ENCODE results near the gene CHRNA3. TPM values are rescaled to one million over a fixed set of nuclear protein-coding genes. Genes with fewer than 3 reads are reported as not detected.
A peak's percentile ranks its signal among the peaks of the same experiment; 100 is the strongest.
"Not testable (repeated sequence)": the region's sequence is repeated elsewhere in the genome, so short reads cannot be mapped to it uniquely, and the experiment has no call there.

Gene CHRNA3
- total and polyA plus RNA-seq, 7 experiments from 2014 or later = not detected

DNA sequence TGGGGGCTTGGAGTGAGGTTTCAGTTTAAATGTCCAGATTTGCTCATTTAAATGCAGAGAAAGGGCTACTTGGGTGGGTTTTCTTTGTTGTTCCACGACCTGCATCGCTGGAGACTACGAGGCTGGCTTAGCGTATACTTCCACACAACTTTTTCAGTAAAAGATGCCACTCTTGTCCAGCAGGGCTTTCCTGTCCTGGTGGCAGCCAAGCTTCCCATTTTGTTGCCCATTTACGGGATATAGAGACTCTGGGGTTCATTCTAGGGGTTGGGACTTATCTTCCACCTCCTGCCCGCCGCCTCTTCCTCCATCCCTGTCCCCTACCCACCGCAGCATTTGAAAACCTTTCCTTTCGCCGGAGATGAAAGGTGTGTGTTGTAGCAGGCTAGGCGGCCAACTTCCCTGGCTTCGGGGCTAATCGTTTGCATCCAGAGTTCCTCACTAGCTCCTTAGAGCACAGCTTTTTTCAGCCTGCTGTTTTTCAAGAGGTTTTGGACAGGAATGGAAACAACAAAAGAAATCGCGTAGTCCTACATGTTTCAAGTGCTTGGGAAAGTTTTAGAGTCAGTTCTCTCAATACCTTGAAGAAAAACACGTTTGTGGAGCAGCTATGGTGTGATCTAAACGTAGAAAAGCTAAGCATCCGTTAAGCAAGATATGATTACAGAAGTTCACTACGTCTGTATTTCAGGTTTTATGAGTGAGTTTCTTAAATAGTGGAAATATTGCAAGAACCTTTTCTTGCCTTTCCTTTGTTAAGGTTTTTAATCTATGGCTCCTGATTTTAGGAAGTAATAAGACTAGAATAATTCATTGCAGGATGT, 54.6 kb downstream of the CHRNA3 start:
- H3K9me3 Mint-ChIP-seq = peaks cover 0 to 2% (median 0%) of the 10 kb centered on the region in 11 donors
- peak in 3 of 9 donors; percentile 3 to 13 (median 7) for DNase-seq
- Histone ChIP-seq H3K27ac (ENCODE audit: low read depth, low read length) (no peak overlapping the region), H3K4me3 (ENCODE audit: low read length) (peak overlapping the region; percentile 61), H3K36me3 (ENCODE audit: control insufficient read depth in 2 of 3, insufficient read depth in 3 of 3, low read length in 3 of 3) (no peaks in the 10 kb centered on the region), H3K9me3 (ENCODE audit: control insufficient read depth in 2 of 3, low read length in 3 of 3) (no peaks in the 10 kb centered on the region), H3K27me3 (ENCODE audit: control insufficient read depth in 2 of 2, insufficient read depth in 2 of 2, low read length in 2 of 2) (peaks cover 0 to 6% of the 10 kb centered on the region in 2 donors), H3K4me1 (ENCODE audit: control insufficient read depth in 2 of 2, insufficient read depth in 2 of 2, low read length in 2 of 2) (peaks cover 6 to 14% of the 10 kb centered on the region in 2 donors)
- peak; percentile 34 for ATAC-seq
- intact Hi-C loops (cut with micrococcal nuclease) = loop anchor here (1.0 to 2.0 kb wide), 2 partner anchors 25 to 26 kb away; partner anchors contain the start of gene PSMA4 (in 2 of the 2)
- ChIA-PET POLR2A (interaction anchor here (2.3 kb wide), 1 partner anchor 26 kb away, joined by 10 read pairs; the partner anchor contains the start of gene PSMA4), CTCF (interaction anchor here (0.6 kb wide), 1 partner anchor 1330 kb away, joined by 3 read pairs; no protein-coding TSS in a partner anchor)
- peak overlapping the region; percentile 80 to 92 (median 86) for H3K4me3 Mint-ChIP-seq
- H3K27me3 Mint-ChIP-seq = peaks cover 6 to 40% (median 24%) of the 10 kb centered on the region in 5 donors
- H3K4me1 Mint-ChIP-seq = peaks cover 13 to 26% (median 20%) of the 10 kb centered on the region in 7 donors
- H3K36me3 Mint-ChIP-seq = no peaks in the 10 kb centered on the region
- H3K27ac Mint-ChIP-seq = peak overlapping the region in 5 of 9 donors; percentile 19 to 65 (median 43)

DNA sequence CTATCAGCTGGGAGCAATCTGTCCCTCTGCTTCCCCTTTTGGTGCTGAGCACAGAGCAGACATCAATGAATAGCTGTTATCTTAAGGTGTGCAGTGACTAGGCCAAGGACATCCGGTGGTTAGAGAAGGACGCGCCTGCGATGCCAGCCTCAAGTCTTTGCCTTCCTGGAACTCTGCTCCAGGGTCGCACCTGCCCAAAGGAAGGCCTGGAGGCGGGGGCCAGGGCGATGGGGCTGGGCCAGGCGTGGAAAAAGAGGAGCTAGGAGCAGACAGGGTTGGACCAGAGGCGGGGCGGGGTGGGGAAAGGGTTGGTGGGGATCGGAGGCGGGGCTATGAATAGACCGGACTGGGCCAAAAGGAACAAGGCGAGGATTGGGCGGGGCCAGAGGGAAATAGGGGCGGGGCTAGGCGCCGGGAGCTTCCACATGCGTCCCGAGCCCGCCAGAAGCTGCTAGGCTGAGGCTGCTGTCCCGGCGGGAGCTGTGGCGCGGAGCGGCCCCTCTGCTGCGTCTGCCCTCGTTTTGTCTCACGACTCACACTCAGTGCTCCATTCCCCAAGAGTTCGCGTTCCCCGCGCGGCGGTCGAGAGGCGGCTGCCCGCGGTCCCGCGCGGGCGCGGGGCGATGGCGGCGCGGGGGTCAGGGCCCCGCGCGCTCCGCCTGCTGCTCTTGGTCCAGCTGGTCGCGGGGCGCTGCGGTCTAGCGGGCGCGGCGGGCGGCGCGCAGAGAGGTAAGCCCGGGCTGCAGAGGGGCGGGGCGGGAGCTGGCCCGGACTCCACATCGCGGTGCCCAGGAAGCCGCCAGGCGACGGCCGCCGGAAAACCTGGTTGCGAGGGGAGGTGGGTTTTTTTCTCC, 55.5 kb downstream of the CHRNA3 start, which contains the start of gene CHRNA5:
Gene CHRNA5 (plus strand): TSS at position 424 of the 854 bp plus-strand sequence. CDS start 200 bp downstream, at position 624.
- H3K36me3 ChIP-seq (ENCODE audit: control insufficient read depth in 2 of 3, insufficient read depth in 3 of 3, low read length in 3 of 3) = no peaks in the 10 kb centered on the region
- ChIA-PET CTCF (no interaction called here), POLR2A (interaction anchor here (2.3 kb wide), 1 partner anchor 25 kb away, joined by 10 read pairs; the partner anchor contains the start of gene PSMA4)
- intact Hi-C loops (cut with micrococcal nuclease) = loop anchor here (1.0 to 2.0 kb wide), 2 partner anchors 25 kb away; partner anchors contain the start of gene PSMA4 (in 2 of the 2)
- Mint-ChIP-seq H3K27ac (peak within 1 kb of the TSS in 8 of 9 donors; percentile 1 to 65 (median 47)), H3K4me3 (peak within 1 kb of the TSS; percentile 80 to 94 (median 88)), H3K36me3 (no peaks in the 10 kb centered on the region), H3K4me1 (peaks cover 13 to 26% (median 20%) of the 10 kb centered on the region in 7 donors), H3K27me3 (peaks cover 6 to 40% (median 24%) of the 10 kb centered on the region in 5 donors), H3K9me3 (peaks cover 0 to 2% (median 0%) of the 10 kb centered on the region in 11 donors)
- H3K27me3 ChIP-seq (ENCODE audit: control insufficient read depth in 2 of 2, insufficient read depth in 2 of 2, low read length in 2 of 2) = peaks cover 0 to 6% of the 10 kb centered on the region in 2 donors
- no peaks in the 10 kb centered on the region for H3K9me3 ChIP-seq (ENCODE audit: control insufficient read depth in 2 of 3, low read length in 3 of 3)
- peaks cover 6 to 14% of the 10 kb centered on the region in 2 donors for H3K4me1 ChIP-seq (ENCODE audit: control insufficient read depth in 2 of 2, insufficient read depth in 2 of 2, low read length in 2 of 2)
- peak within 1 kb of the TSS; percentile 61 for H3K4me3 ChIP-seq (ENCODE audit: low read length)
- ATAC-seq = peak; percentile 74
- DNase-seq = peak in 8 of 9 donors; percentile 4 to 72 (median 20)
- H3K27ac ChIP-seq (ENCODE audit: low read depth, low read length) = no peak within 1 kb of the TSS

DNA sequence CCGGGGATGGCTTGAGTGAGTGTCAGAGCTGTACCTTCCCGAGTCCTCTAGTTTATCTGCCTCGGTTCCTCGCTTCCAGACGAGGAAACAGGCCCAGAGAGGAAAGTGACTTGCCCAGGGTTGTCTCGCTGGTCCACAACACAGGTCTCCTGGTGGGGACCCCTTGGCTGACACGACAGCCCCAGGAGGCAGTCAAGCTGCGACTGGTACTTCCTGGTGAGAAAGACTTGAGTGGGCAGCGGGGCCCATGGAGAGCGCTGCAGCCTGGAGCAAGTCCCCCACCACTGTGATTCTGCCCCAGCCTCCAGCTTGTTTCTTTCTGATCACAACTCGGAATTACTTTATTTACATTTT, 56.1 kb downstream of the CHRNA3 start:
- Mint-ChIP-seq H3K27me3 (peaks cover 6 to 40% (median 24%) of the 10 kb centered on the region in 5 donors), H3K4me3 (peak overlapping the region; percentile 63 to 94 (median 86)), H3K36me3 (no peaks in the 10 kb centered on the region), H3K9me3 (peaks cover 0 to 2% (median 0%) of the 10 kb centered on the region in 11 donors), H3K27ac (peak overlapping the region in 4 of 9 donors; percentile 4 to 56 (median 24)), H3K4me1 (peaks cover 13 to 26% (median 20%) of the 10 kb centered on the region in 7 donors)
- H3K4me1 ChIP-seq (ENCODE audit: control insufficient read depth in 2 of 2, insufficient read depth in 2 of 2, low read length in 2 of 2) = peaks cover 6 to 14% of the 10 kb centered on the region in 2 donors
- intact Hi-C loops (cut with micrococcal nuclease) = loop anchor here (1.0 to 2.0 kb wide), 2 partner anchors 24 kb away; partner anchors contain the start of gene PSMA4 (in 2 of the 2)
- H3K27me3 ChIP-seq (ENCODE audit: control insufficient read depth in 2 of 2, insufficient read depth in 2 of 2, low read length in 2 of 2) = peaks cover 0 to 6% of the 10 kb centered on the region in 2 donors
- no peaks in the 10 kb centered on the region for H3K9me3 ChIP-seq (ENCODE audit: control insufficient read depth in 2 of 3, low read length in 3 of 3)
- ChIA-PET POLR2A (interaction anchor here (2.3 kb wide), 1 partner anchor 24 kb away, joined by 10 read pairs; the partner anchor contains the start of gene PSMA4), CTCF (no interaction called here)
- DNase-seq = no peak
- no peaks in the 10 kb centered on the region for H3K36me3 ChIP-seq (ENCODE audit: control insufficient read depth in 2 of 3, insufficient read depth in 3 of 3, low read length in 3 of 3)
- no peak for ATAC-seq
- no peak overlapping the region for H3K27ac ChIP-seq (ENCODE audit: low read depth, low read length)
- peak overlapping the region; percentile 61 for H3K4me3 ChIP-seq (ENCODE audit: low read length)

DNA sequence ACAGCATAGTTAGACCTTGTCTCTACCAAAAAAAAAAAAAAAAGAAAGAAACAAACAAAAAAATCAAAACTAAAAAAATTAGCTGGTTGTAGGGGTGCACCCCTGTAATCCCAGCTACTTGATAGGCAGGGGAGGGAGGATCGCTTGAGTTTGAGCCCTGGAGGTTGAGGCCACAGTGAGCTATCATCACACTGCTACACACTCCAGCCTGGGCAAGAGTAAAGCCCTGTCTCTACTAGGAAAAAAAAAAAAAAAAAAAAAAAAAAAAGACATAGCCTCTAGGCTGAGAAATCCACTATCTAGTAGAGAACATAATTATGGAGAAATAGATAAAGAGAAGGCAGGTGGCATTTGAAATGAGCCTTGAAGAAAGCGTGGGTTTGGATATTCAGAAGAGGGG, 57.7 kb downstream of the CHRNA3 start:
- CTCF ChIA-PET = interaction anchor here (0.6 kb wide), 1 partner anchor 450 kb away, joined by 5 read pairs; no protein-coding TSS in a partner anchor
- Histone ChIP-seq H3K4me1 (ENCODE audit: control insufficient read depth in 2 of 2, insufficient read depth in 2 of 2, low read length in 2 of 2) (peaks cover 6 to 14% of the 10 kb centered on the region in 2 donors), H3K27me3 (ENCODE audit: control insufficient read depth in 2 of 2, insufficient read depth in 2 of 2, low read length in 2 of 2) (peaks cover 0 to 6% of the 10 kb centered on the region in 2 donors), H3K4me3 (ENCODE audit: low read length) (no peak overlapping the region), H3K27ac (ENCODE audit: low read depth, low read length) (no peak overlapping the region), H3K36me3 (ENCODE audit: control insufficient read depth in 2 of 3, insufficient read depth in 3 of 3, low read length in 3 of 3) (no peaks in the 10 kb centered on the region), H3K9me3 (ENCODE audit: control insufficient read depth in 2 of 3, low read length in 3 of 3) (no peaks in the 10 kb centered on the region)
- POLR2A ChIA-PET = no interaction called here
- Mint-ChIP-seq H3K4me1 (peaks cover 13 to 26% (median 20%) of the 10 kb centered on the region in 7 donors), H3K4me3 (peak overlapping the region in 1 of 10 donors; percentile 37), H3K36me3 (no peaks in the 10 kb centered on the region), H3K27me3 (peaks cover 6 to 44% (median 24%) of the 10 kb centered on the region in 5 donors), H3K27ac (no peak overlapping the region), H3K9me3 (peaks cover 0 to 2% (median 0%) of the 10 kb centered on the region in 11 donors)
- DNase-seq (no peak), ATAC-seq (no peak)
- intact Hi-C loops (cut with micrococcal nuclease) = no loop called here

DNA sequence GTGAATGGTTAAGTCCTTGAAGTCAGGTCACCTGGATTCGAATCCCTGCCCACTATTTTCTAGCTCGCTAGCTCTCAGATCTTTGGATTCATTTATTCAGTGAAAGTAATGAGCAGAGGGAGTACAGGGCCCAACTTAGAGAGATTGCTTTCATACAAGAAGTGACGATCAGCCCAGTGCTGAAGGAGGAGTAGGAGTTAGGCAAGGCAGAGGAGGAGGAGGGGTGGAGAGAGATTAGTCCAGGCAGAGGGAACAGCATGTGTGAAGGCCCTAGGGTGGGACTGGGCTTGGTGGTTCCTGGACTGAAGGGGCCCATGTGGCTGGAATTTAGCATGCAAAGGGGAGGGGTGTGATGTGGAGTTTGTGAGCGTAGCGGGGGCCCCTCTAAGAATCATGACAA, 59.3 kb downstream of the CHRNA3 start:
- no peaks in the 10 kb centered on the region for H3K36me3 Mint-ChIP-seq
- peaks cover 0 to under 1% (median 0%) of the 10 kb centered on the region in 11 donors for H3K9me3 Mint-ChIP-seq
- peaks cover 0 to 6% of the 10 kb centered on the region in 2 donors for H3K27me3 ChIP-seq (ENCODE audit: control insufficient read depth in 2 of 2, insufficient read depth in 2 of 2, low read length in 2 of 2)
- no peak for DNase-seq
- ChIA-PET CTCF (no interaction called here), POLR2A (interaction anchor here (0.6 kb wide), 1 partner anchor 21 kb away, joined by 3 read pairs; the partner anchor contains the start of gene PSMA4)
- H3K27ac Mint-ChIP-seq = no peak overlapping the region
- peaks cover 6 to 13% of the 10 kb centered on the region in 2 donors for H3K4me1 ChIP-seq (ENCODE audit: control insufficient read depth in 2 of 2, insufficient read depth in 2 of 2, low read length in 2 of 2)
- no peak overlapping the region for H3K27ac ChIP-seq (ENCODE audit: low read depth, low read length)
- peaks cover 0 to 37% (median 15%) of the 10 kb centered on the region in 5 donors for H3K27me3 Mint-ChIP-seq
- no peak overlapping the region for H3K4me3 Mint-ChIP-seq
- H3K9me3 ChIP-seq (ENCODE audit: control insufficient read depth in 2 of 3, low read length in 3 of 3) = no peaks in the 10 kb centered on the region
- intact Hi-C loops (cut with micrococcal nuclease) = no loop called here
- no peak overlapping the region for H3K4me3 ChIP-seq (ENCODE audit: low read length)
- H3K4me1 Mint-ChIP-seq = peaks cover 12 to 20% (median 18%) of the 10 kb centered on the region in 7 donors
- no peak for ATAC-seq
- no peaks in the 10 kb centered on the region for H3K36me3 ChIP-seq (ENCODE audit: control insufficient read depth in 2 of 3, insufficient read depth in 3 of 3, low read length in 3 of 3)

DNA sequence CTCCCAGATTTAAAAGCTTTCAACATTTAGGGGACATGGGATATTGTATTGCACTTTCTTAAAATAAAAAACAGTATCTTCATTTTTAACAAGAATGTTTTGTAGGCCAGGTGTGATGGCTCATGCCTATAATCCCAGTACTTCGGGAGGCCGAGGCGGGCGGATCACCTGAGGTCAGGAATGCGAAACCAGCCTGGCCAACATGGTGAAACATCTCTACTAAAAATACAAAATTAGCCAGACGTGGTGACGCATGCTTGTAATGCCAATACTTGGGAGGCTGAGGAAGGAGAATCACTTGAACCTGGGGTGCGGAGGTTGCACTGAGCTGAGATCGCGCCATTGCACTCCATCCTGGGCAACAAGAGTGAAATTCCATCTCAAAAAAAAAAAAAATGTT, 60.6 kb downstream of the CHRNA3 start:
- H3K9me3 ChIP-seq (ENCODE audit: control insufficient read depth in 2 of 3, low read length in 3 of 3); POLR2A ChIA-PET; CTCF ChIA-PET; H3K4me1 ChIP-seq (ENCODE audit: control insufficient read depth in 2 of 2, insufficient read depth in 2 of 2, low read length in 2 of 2); intact Hi-C loops (cut with micrococcal nuclease); H3K4me3 Mint-ChIP-seq; H3K27me3 ChIP-seq (ENCODE audit: control insufficient read depth in 2 of 2, insufficient read depth in 2 of 2, low read length in 2 of 2); H3K27ac ChIP-seq (ENCODE audit: low read depth, low read length); ATAC-seq; DNase-seq; H3K36me3 Mint-ChIP-seq; H3K4me3 ChIP-seq (ENCODE audit: low read length); H3K9me3 Mint-ChIP-seq; H3K36me3 ChIP-seq (ENCODE audit: control insufficient read depth in 2 of 3, insufficient read depth in 3 of 3, low read length in 3 of 3): not testable (repeated sequence)
- Mint-ChIP-seq H3K27ac (peak overlapping the region in 1 of 9 donors; percentile 25), H3K4me1 (peaks cover 4 to 12% (median 11%) of the 10 kb centered on the region in 7 donors), H3K27me3 (peaks cover 0 to 31% (median 8%) of the 10 kb centered on the region in 5 donors)
